Osteoblast (primary cell): ENCODE results near the gene PCDHGB5. TPM values are rescaled to one million over a fixed set of nuclear protein-coding genes. Genes with fewer than 3 reads are reported as not detected.
A peak's percentile ranks its signal among the peaks of the same experiment; 100 is the strongest.
"Not testable (repeated sequence)": the region's sequence is repeated elsewhere in the genome, so short reads cannot be mapped to it uniquely, and the experiment has no call there.

Source experiments
- DNase-seq: peaks from one replicate; pipeline ENCODE4 v3.0.0; 2011; ENCODE audit warnings: low spot score, mixed read lengths; ENCODE audit not compliant: insufficient read length; ENCODE audit errors: missing footprints
- H2AFZ ChIP-seq: 2 replicates; pipeline ENCODE4 v1.6.0; 2011; ENCODE audit warnings: mild to moderate bottlenecking, low read length
- H3K27ac ChIP-seq: 2 replicates; pipeline ENCODE4 v1.5.1; 2011; ENCODE audit warnings: mild to moderate bottlenecking, low read depth, low read length, moderate library complexity
- H3K27me3 ChIP-seq: 2 replicates; pipeline ENCODE4 v1.6.0; 2012; ENCODE audit warnings: mild to moderate bottlenecking, control low read depth, inconsistent platforms, low read length, moderate library complexity; ENCODE audit not compliant: insufficient read depth
- H3K36me3 ChIP-seq: 2 replicates; pipeline ENCODE4 v1.5.1; 2011; ENCODE audit warnings: mild to moderate bottlenecking, low read length, control low read depth, moderate library complexity; ENCODE audit not compliant: insufficient read depth
- H3K4me1 ChIP-seq: 2 replicates; pipeline ENCODE4 v1.5.1; 2011; ENCODE audit warnings: mild to moderate bottlenecking, low read length, control low read depth, moderate library complexity; ENCODE audit not compliant: insufficient read depth
- H3K4me2 ChIP-seq: 2 replicates; pipeline ENCODE4 v1.6.0; 2011; ENCODE audit warnings: mild to moderate bottlenecking, low read length; ENCODE audit not compliant: insufficient read depth
- H3K4me3 ChIP-seq: fragments of 200-600 bp; sonication (generic); 3 replicates; pipeline ENCODE4 v1.5.1; 2012; ENCODE audit warnings: mild to moderate bottlenecking, low read length, inconsistent platforms; ENCODE audit not compliant: insufficient read depth
- H3K79me2 ChIP-seq: 2 replicates; pipeline ENCODE4 v1.6.0; 2012; ENCODE audit warnings: mild to moderate bottlenecking, low read length, control low read depth, inconsistent platforms; ENCODE audit not compliant: insufficient read depth
- H3K9me3 ChIP-seq: 2 replicates; pipeline ENCODE4 v1.5.1; 2011; ENCODE audit warnings: low read depth, low read length, control low read depth
- H4K20me1 ChIP-seq: 2 replicates; pipeline ENCODE4 v1.6.0; 2012; ENCODE audit warnings: mild to moderate bottlenecking, low read length, control low read depth; ENCODE audit not compliant: insufficient read depth
- total RNA-seq: library from RNA; depleted of rRNA; stranded (reverse); fragments of >200 nt; gene quantifications from 2 replicates; pipeline ENCODE4 v1.2.3, GENCODE V29; 2012
- TF ChIP-seq, protein P1 (sequence below): IDR thresholded peaks from 2 replicates; pipeline ENCODE4 v1.5.1; 2011; ENCODE audit warnings: mild to moderate bottlenecking, low read depth, low read length, moderate library complexity; ENCODE audit errors: extremely low read depth

Gene PCDHGB5
- total RNA-seq, 1 donor, result 24.2 TPM

- DNase-seq, result no peak
- Histone ChIP-seq H3K4me2 (peak overlapping the region; percentile 75), H3K9me3 (peaks cover 2% of the 10 kb centered on the region), H2AFZ (peak overlapping the region; percentile 59), H3K4me3 (peak overlapping the region; percentile 65), H3K27me3 (no peaks in the 10 kb centered on the region), H3K27ac (peak overlapping the region; percentile 46), H4K20me1 (no peaks in the 10 kb centered on the region), H3K36me3 (peaks cover 3% of the 10 kb centered on the region), H3K4me1 (peaks cover 7% of the 10 kb centered on the region), H3K79me2 (peaks cover 44% of the 10 kb centered on the region)
- TF ChIP-seq, protein P1, sequence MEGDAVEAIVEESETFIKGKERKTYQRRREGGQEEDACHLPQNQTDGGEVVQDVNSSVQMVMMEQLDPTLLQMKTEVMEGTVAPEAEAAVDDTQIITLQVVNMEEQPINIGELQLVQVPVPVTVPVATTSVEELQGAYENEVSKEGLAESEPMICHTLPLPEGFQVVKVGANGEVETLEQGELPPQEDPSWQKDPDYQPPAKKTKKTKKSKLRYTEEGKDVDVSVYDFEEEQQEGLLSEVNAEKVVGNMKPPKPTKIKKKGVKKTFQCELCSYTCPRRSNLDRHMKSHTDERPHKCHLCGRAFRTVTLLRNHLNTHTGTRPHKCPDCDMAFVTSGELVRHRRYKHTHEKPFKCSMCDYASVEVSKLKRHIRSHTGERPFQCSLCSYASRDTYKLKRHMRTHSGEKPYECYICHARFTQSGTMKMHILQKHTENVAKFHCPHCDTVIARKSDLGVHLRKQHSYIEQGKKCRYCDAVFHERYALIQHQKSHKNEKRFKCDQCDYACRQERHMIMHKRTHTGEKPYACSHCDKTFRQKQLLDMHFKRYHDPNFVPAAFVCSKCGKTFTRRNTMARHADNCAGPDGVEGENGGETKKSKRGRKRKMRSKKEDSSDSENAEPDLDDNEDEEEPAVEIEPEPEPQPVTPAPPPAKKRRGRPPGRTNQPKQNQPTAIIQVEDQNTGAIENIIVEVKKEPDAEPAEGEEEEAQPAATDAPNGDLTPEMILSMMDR, result no peak
Observed at GRCh38 chr5:141431286-141431685, 33.5 kb downstream of the PCDHGB5 start.

- H3K27me3 ChIP-seq, DNase-seq, H3K36me3 ChIP-seq, H3K9me3 ChIP-seq, H3K27ac ChIP-seq, H2AFZ ChIP-seq, H4K20me1 ChIP-seq: not testable (repeated sequence)
- Histone ChIP-seq H3K4me1 (peaks cover 17% of the 10 kb centered on the region), H3K4me3 (peak overlapping the region; percentile 43), H3K4me2 (peak overlapping the region; percentile 75), H3K79me2 (peaks cover 46% of the 10 kb centered on the region)
Observed at GRCh38 chr5:141432308-141432707, 34.6 kb downstream of the PCDHGB5 start.

DNA sequence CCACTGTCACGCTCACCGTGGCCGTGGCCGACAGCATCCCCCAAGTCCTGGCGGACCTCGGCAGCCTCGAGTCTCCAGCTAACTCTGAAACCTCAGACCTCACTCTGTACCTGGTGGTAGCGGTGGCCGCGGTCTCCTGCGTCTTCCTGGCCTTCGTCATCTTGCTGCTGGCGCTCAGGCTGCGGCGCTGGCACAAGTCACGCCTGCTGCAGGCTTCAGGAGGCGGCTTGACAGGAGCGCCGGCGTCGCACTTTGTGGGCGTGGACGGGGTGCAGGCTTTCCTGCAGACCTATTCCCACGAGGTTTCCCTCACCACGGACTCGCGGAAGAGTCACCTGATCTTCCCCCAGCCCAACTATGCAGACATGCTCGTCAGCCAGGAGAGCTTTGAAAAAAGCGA lies 35.0 kb downstream of the PCDHGB5 start:
- Histone ChIP-seq H3K4me2 (peak overlapping the region; percentile 47), H3K4me1 (peaks cover 19% of the 10 kb centered on the region), H3K79me2 (peaks cover 42% of the 10 kb centered on the region)
- not testable (repeated sequence) for H3K36me3 ChIP-seq, H4K20me1 ChIP-seq, H3K27ac ChIP-seq, H3K9me3 ChIP-seq, H3K27me3 ChIP-seq, DNase-seq, H3K4me3 ChIP-seq, H2AFZ ChIP-seq

DNA sequence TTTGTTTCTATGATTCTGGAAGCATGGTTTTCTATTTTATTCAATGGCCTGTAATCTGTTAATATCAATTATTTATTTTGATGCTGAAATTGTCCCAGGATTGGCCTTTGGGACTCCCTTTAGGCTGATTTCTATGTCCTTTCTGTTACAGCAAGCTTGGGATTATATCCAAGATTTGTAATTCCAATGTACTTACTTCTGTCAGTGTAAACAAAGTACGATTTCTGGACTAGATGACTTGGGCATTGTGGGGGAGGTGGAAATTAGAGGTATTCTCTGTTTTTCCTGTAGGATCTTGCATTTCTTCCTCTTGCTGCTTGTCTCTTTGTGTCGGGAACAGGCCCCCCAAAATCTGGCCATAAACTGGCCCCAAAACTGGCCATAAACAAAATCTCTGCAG lies 36.3 kb downstream of the PCDHGB5 start:
- Histone ChIP-seq H3K9me3 (no peaks in the 10 kb centered on the region), H4K20me1 (no peaks in the 10 kb centered on the region), H3K27ac (no peak overlapping the region), H3K36me3 (no peaks in the 10 kb centered on the region), H3K79me2 (peaks cover 43% of the 10 kb centered on the region), H3K4me2 (peak overlapping the region; percentile 44), H3K27me3 (no peaks in the 10 kb centered on the region), H2AFZ (no peak overlapping the region), H3K4me1 (peaks cover 19% of the 10 kb centered on the region), H3K4me3 (peak overlapping the region; percentile 27)
- no peak for DNase-seq
- TF ChIP-seq, protein P1, result no peak

- DNase-seq, result peak; percentile 73
- H3K4me2 ChIP-seq, result peak overlapping the region; percentile 43
Observed at GRCh38 chr5:141437221-141437620, 39.5 kb downstream of the PCDHGB5 start.

More at GRCh38 chr5:141437221-141437620, 39.5 kb downstream of the PCDHGB5 start:
- H3K9me3 ChIP-seq, result no peaks in the 10 kb centered on the region
- TF ChIP-seq, protein P1, result no peak
- H3K4me1 ChIP-seq, result peaks cover 23% of the 10 kb centered on the region
- no peaks in the 10 kb centered on the region for H3K36me3 ChIP-seq
- no peak overlapping the region for H2AFZ ChIP-seq
- H3K79me2 ChIP-seq, result peaks cover 56% of the 10 kb centered on the region
- peak overlapping the region; percentile 78 for H3K27ac ChIP-seq
- peak overlapping the region; percentile 17 for H3K4me3 ChIP-seq
- H3K27me3 ChIP-seq, result no peaks in the 10 kb centered on the region
- H4K20me1 ChIP-seq, result no peaks in the 10 kb centered on the region
